NCI-H1436 treated with DMSO at 0.1 percent for 48 hours (cell line): ENCODE measurements around the gene PTPRJ.

Source experiments
- DNase-seq: peaks from one replicate; lab custom pipeline; 2025; lab: John Stamatoyannopoulos, UW

The PTPRJ gene

GRCh38 chr11:47997063-47998053 lies 17.0 kb downstream of the PTPRJ start:
- DNase-seq = no peak

GRCh38 chr11:47998345-47998732 lies 18.0 kb downstream of the PTPRJ start:
- no peak for DNase-seq

GRCh38 chr11:47998733-47999359 lies 18.5 kb downstream of the PTPRJ start:
- DNase-seq = no peak

DNA sequence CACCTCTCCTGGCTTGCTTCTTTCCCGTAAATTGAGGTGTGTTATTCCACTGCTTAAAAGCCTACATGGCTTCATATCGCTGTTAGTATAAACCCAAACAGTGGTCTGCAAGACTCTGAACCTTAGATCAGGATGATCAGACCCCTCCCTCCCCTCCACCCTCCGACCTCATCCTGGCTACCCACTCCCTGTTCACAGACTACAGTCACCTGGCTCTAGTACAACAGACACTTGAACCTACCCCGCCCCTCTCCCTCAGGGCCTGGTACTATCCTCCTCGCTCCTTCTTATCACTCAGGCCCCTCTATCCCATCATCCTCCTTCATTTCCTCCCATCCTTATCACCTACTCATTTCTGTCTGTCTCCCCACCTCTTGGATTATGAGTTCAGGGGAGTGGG lies 20.1 kb downstream of the PTPRJ start:
- no peak for DNase-seq

DNA sequence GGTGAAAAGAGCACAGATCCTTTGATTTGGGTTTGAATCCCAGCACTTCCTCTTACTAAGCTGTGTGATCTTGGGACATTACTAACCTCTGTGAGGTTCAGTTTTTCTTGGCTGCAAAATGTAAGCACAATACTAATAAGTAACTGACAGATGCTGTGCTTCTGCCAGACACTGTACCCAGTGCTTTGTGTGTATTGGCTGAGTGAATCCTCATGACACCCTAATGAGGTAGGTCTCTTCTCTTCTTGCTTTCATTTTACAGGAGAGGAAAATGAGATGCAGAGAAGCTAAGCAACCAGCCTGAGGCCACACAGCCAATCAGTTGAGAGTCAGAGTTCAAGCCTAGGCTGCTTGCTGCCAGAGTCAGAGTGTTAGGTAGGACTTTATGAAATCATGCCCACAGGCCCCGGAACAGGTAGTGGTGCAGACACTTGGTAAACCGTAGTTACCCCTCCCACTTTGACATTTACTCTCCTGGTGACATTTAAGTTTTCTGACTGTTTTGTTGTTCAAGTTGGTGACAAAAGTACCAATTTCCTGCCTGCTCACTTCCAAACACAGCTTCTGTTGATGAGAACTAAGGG lies 21.2 kb downstream of the PTPRJ start:
- no peak for DNase-seq

DNA sequence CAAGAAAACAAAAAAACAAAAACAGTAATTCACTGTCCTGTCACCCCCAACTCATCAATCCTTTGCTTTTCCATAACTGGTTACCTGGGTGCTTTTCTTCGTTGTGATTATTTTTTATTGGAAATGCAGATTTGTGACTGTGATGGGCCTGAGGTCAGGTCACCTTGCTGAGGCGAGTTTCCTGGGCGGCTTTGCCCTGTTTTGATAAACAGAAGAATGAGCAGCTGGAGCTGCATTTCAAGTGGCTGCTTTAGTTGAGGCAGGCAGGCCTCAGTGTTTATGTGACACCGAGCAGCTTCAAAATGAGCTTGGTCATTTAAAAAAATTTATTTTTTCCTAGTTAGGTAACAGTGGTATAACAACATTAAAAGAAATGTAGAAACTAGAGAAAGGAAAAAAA lies 22.2 kb downstream of the PTPRJ start:
- DNase-seq = no peak

- no peak for DNase-seq
These were observed 23.6 kb downstream of the PTPRJ start for GRCh38 chr11:48003926-48004325.

DNA sequence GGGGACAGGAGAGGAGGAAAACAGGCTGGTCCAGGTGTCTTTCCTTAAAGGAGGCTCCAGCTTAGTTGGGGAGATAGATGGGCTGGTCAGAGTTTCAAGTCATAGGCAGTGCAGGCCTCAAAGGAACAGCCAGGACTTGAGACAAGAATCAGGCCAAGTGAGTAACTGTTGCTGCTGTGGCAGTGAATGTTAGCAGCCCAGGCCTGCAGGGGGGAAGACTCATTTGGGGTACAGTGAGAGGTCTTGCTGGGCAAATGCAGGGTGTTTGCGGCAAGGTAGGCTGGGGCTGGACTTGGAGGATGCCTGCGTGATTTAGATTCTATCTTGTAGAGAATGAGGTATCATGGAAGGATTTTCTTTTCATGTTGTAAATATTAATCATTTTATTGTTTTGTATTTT lies 24.1 kb downstream of the PTPRJ start:
- DNase-seq = no peak

- DNase-seq = no peak
These were observed 24.8 kb downstream of the PTPRJ start for GRCh38 chr11:48005136-48005535.

- no peak for DNase-seq
These were observed 25.5 kb downstream of the PTPRJ start for GRCh38 chr11:48005831-48006270.

- DNase-seq = no peak
These were observed 26.1 kb downstream of the PTPRJ start for GRCh38 chr11:48006301-48006992.

- DNase-seq = no peak
These were observed 27.3 kb downstream of the PTPRJ start for GRCh38 chr11:48007677-48008076.

GRCh38 chr11:48008951-48009270 lies 28.6 kb downstream of the PTPRJ start:
- DNase-seq = no peak

- DNase-seq = no peak
These were observed 30.9 kb downstream of the PTPRJ start for GRCh38 chr11:48011102-48011797.

DNA sequence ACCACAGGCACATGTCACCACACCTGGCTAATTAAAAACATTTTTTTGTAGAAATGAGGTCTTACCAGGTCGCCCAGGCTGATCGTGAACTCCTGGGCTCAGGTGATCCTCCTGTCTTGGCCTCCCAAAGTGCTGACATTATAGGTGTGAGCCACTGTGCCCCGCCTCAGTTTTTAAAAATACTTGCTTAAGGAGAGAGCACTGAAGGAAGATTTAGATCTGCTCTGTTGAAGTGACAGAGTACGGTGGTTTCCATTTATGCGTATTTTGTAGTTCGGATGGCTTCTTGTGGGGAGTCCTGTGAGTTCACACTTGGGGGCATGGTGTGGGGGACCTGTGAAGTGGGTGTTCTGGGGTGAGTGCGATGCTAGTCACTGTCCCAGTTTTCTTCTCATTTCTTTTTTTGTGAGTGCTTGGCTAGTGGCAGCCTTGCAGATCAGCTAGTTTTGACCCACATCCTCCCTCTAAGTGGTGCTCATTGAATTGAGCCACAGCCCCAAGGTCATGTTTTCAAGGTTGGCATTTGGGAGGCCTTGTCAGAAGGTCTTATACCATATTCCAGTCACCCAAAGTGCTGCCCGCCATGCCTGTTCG lies 31.5 kb downstream of the PTPRJ start:
- no peak for DNase-seq

DNA sequence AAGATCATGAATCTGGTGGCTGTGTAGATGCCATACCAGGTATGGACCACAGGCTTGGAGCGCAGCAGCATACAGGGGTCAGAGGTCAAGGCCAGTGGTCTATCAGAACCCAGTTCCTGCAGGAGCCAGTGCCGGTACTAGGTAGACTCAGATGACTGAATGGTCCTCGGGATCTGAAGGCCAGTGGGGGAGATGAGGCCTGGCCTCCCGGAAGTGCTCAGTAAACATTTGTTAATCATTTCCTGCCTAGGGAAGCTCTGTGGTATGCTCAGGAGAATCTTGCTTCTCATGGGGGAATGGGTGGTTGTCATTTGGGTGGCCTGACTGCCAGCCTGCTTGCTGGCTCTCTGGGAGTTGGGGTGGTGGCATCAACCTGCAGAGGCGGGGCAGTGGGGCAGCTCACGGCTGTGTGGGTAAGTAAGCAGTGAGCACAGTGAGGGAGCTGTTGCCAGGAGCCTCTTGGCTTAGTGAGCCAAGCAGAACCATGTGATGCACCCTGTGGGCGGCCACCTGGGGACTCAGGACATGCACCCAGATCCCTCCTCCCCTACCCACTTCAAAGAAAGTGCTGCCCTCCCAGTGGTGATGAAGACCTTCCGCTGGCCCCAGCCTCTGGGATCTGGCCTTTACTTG lies 33.0 kb downstream of the PTPRJ start:
- no peak for DNase-seq

DNA sequence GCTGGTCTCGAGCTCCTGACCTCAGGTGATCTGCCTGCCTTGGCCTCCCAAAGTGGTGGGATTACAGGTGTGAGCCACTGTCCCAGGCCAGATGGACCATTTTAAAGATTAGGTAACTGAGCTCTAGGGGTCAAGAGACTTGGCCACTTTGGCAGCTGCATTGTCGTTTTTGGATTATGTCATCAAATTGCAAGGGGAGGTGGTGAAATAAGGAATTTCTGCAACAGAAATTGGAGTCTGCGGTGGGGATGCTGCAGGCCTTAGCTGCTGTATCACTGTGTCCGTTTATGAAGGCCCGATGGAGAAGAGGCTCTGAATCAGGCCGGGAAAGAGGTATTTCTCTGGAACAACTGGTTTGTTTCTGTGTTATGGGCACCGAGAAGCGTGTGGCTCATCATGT lies 34.6 kb downstream of the PTPRJ start:
- DNase-seq = no peak

DNA sequence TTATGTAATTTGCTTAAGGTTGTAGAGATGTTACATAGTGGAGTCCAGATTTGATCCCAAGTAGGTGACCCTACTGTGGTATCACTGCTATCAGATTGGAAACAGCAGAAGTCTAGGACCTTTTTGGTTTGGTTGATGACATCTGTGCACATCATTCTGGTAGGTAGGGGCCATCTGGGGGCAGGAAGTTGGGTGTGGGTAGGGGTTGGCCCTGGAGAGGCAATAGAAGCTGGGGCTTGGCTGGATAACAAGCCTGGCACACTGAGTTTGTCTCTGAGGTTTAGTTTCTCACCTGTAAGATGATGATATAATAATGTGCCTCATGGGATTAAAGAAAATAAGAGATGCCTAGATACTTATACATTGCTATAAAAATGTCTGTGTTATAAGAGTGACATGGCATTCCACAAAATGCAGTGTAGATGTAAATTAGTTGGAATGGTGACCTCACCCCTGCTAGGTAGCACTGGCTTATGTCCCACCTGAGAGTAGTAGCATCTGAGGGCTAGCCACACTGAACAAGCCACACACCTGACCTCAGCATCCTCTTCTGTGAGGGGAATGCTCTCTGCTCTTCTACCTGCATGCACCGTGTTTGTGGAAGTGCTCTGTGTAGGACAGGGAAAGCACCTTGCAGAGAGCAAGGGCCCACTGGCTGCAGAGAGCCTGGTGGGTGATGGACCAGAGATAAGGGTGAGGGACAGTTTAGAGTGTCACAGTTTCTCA lies 36.9 kb downstream of the PTPRJ start:
- no peak for DNase-seq

DNA sequence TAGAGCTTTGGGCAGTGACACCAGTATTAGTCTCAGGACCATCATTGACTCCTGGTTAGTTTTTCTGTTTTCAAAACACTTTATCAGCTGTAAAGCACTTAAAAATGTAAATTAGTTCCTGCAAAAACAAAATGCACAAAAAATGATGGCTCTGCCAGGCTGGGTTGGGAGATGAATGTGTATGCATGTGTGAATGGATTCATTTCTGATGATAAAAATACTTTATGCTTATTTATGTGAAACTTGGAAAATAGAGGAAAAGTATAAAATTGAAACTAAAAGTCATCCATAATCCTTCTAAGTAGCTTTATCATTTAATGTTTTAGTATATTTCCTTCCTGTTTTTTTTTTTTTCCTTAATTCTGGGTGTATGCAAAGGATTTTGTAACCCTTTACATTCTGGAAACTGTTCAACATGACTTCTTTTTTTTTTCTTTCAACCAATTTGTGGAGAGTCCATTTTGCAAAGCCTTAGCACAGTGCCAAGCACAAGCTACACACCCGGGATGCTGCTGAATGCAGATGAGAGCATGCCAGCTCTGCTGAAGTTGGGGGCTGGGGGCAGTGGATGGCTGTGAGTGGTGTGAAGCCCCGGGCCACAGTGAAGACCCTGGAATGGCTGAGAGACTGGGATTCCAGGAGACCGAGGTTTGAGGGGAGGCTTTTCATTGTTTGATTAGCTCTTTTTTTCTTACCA lies 37.6 kb downstream of the PTPRJ start:
- no peak for DNase-seq
